H1 (cell line): ENCODE measurements around the gene CCDC88C. TPM values are rescaled to one million over a fixed set of nuclear protein-coding genes. Genes with fewer than 3 reads are reported as not detected.

Experiments
- CTCF ChIA-PET: fragments of 300-600 bp; sonication (Branson Sonifier 250); formaldehyde crosslinking; loops from one replicate; lab custom pipeline; 2021; ENCODE audit not compliant: partially characterized antibody; lab: Charles Lee
- POLR2A ChIA-PET: fragments of 300-600 bp; sonication (Branson Sonifier 250); formaldehyde crosslinking; loops from one replicate; lab custom pipeline; 2021; ENCODE audit warnings: inconsistent platforms; ENCODE audit not compliant: partially characterized antibody; lab: Charles Lee
- DNase-seq, 2 experiments: peaks; one replicate each; pipeline versions ENCODE4 v3.0.0 to v3.0.0-alpha.2; 2010 to 2022; ENCODE audit warnings: low spot score in 2 of 2, low read depth in 1 of 2, mixed read lengths in 1 of 2
- FAIRE-seq: peaks from 2 replicates; lab custom pipeline; 2011; peaks lifted over from hg19 to GRCh38; lab: Jason Lieb, UNC
- H2AFZ ChIP-seq: 2 replicates; pipeline ENCODE4 v1.8.1; 2012; ENCODE audit warnings: low read length, inconsistent platforms
- H2AK5ac ChIP-seq: 2 replicates; pipeline ENCODE4 v1.6.1; 2013; ENCODE audit warnings: low read depth, low read length
- H2BK120ac ChIP-seq: replicated peaks from 2 replicates; pipeline ENCODE3; 2013; ENCODE audit warnings: low read depth, low read length, inconsistent platforms
- H2BK12ac ChIP-seq: 2 replicates; pipeline ENCODE4 v1.6.1; 2013; ENCODE audit warnings: low read depth, low read length
- H2BK15ac ChIP-seq: 2 replicates; pipeline ENCODE4 v1.6.1; 2013; ENCODE audit warnings: low read length
- H2BK20ac ChIP-seq: 2 replicates; pipeline ENCODE4 v1.6.1; 2013; ENCODE audit warnings: low read length
- H2BK5ac ChIP-seq: 2 replicates; pipeline ENCODE4 v1.6.1; 2013; ENCODE audit warnings: low read depth, low read length
- H3K14ac ChIP-seq: 2 replicates; pipeline ENCODE4 v1.6.1; 2013; ENCODE audit warnings: inconsistent platforms; ENCODE audit not compliant: insufficient read length
- H3K18ac ChIP-seq: 2 replicates; pipeline ENCODE4 v1.6.1; 2013; ENCODE audit warnings: low read length; ENCODE audit errors: extremely low read depth
- H3K23ac ChIP-seq: 2 replicates; pipeline ENCODE4 v1.6.1; 2013; ENCODE audit warnings: inconsistent platforms; ENCODE audit not compliant: insufficient read length
- H3K23me2 ChIP-seq: 2 replicates; pipeline ENCODE4 v1.6.1; 2013; ENCODE audit warnings: low read depth, low read length
- H3K27ac ChIP-seq: 2 replicates; pipeline ENCODE4 v1.6.1; 2011; ENCODE audit warnings: low read depth, low read length, inconsistent platforms
- H3K27me3 ChIP-seq, 4 experiments: replicated peaks in 1 of 4; 1 replicate in 1 of 4; 2 replicates in 3 of 4; pipeline versions ENCODE4 v1.6.1 to v1.8.1; 2011 to 2013; ENCODE audit warnings: low read length in 3 of 4, mild to moderate bottlenecking in 3 of 4, inconsistent platforms in 2 of 4, mixed read lengths in 2 of 4, moderate library complexity in 1 of 4; ENCODE audit not compliant: control insufficient read depth in 3 of 4, insufficient read depth in 3 of 4; ENCODE audit errors: extremely low read depth in 1 of 4
- H3K36me3 ChIP-seq, 4 experiments: 2 replicates each; pipeline versions ENCODE4 v1.6.1 to v1.8.1; 2011 to 2013; ENCODE audit warnings: mild to moderate bottlenecking in 4 of 4, low read length in 3 of 4, moderate library complexity in 2 of 4, control low read depth in 1 of 4, inconsistent platforms in 1 of 4; ENCODE audit not compliant: insufficient read depth in 4 of 4, control insufficient read depth in 2 of 4
- H3K4ac ChIP-seq: replicated peaks from 2 replicates; pipeline ENCODE3; 2013; ENCODE audit warnings: low read length, low read depth, mixed read lengths, inconsistent platforms; ENCODE audit not compliant: insufficient read length
- H3K4me1 ChIP-seq, 4 experiments: replicated peaks in 1 of 4; 1 replicate in 1 of 4; 2 replicates in 3 of 4; pipeline versions ENCODE4 v1.6.1 to v1.8.1; 2011 to 2013; ENCODE audit warnings: low read length in 3 of 4, inconsistent platforms in 2 of 4, mixed read lengths in 1 of 4; ENCODE audit not compliant: insufficient read depth in 4 of 4, control insufficient read depth in 3 of 4
- H3K4me2 ChIP-seq, 2 experiments: 2 replicates each; pipeline versions ENCODE4 v1.6.1 to v1.8.1; 2011 to 2013; ENCODE audit warnings: low read depth in 2 of 2, low read length in 2 of 2, control low read depth in 1 of 2, inconsistent platforms in 1 of 2, mild to moderate bottlenecking in 1 of 2; ENCODE audit not compliant: insufficient read depth in 1 of 2
- H3K4me3 ChIP-seq, 4 experiments: fragments of 200-600, 300-600 bp in 1 of 4; sonication (generic), shearing (Covaris generic), sonication (Bioruptor Twin) in 1 of 4; 2 replicates each; pipeline versions ENCODE4 v1.5.1 to v1.8.1; 2011 to 2016; ENCODE audit warnings: low read length in 4 of 4, low read depth in 3 of 4, control low read depth in 2 of 4, inconsistent platforms in 2 of 4, mild to moderate bottlenecking in 2 of 4, mixed read lengths in 1 of 4, moderate library complexity in 1 of 4; ENCODE audit not compliant: insufficient read depth in 2 of 4; ENCODE audit errors: extremely low read depth in 1 of 4
- H3K56ac ChIP-seq: replicated peaks from 2 replicates; pipeline ENCODE3; 2013; ENCODE audit warnings: low read depth, mild to moderate bottlenecking, mixed read lengths, low read length, inconsistent platforms; ENCODE audit not compliant: insufficient read length
- H3K79me1 ChIP-seq: 2 replicates; pipeline ENCODE4 v1.6.1; 2013; ENCODE audit warnings: low read depth, low read length, control low read depth
- H3K79me2 ChIP-seq, 2 experiments: 2 replicates each; pipeline versions ENCODE4 v1.6.1 to v1.8.1; 2012 to 2013; ENCODE audit warnings: low read length in 2 of 2, mild to moderate bottlenecking in 2 of 2, inconsistent platforms in 1 of 2; ENCODE audit not compliant: insufficient read depth in 2 of 2, control insufficient read depth in 1 of 2
- H3K9ac ChIP-seq, 4 experiments: replicated peaks in 1 of 4; 1 replicate in 1 of 4; 2 replicates in 3 of 4; pipeline versions ENCODE4 v1.6.1 to v1.8.1; 2011 to 2013; ENCODE audit warnings: low read depth in 3 of 4, low read length in 3 of 4, control low read depth in 2 of 4, mild to moderate bottlenecking in 2 of 4, moderate library complexity in 2 of 4, inconsistent platforms in 1 of 4; ENCODE audit errors: extremely low read depth in 1 of 4
- H3K9me3 ChIP-seq, 2 experiments: 2 replicates each; pipeline versions ENCODE4 v1.6.1 to v1.8.1; 2012 to 2013; ENCODE audit warnings: mild to moderate bottlenecking in 2 of 2, moderate library complexity in 2 of 2, control low read depth in 1 of 2, inconsistent platforms in 1 of 2, low read depth in 1 of 2, low read length in 1 of 2, mixed read lengths in 1 of 2; ENCODE audit not compliant: insufficient read depth in 2 of 2
- H4K20me1 ChIP-seq, 2 experiments: replicated peaks in 1 of 2; 2 replicates each; pipeline versions ENCODE3 to v1.8.1; 2011 to 2013; ENCODE audit warnings: inconsistent platforms in 2 of 2, low read length in 2 of 2, mild to moderate bottlenecking in 1 of 2; ENCODE audit not compliant: insufficient read depth in 2 of 2, control insufficient read depth in 1 of 2
- H4K5ac ChIP-seq: 2 replicates; pipeline ENCODE4 v1.6.1; 2013; ENCODE audit warnings: low read length, low read depth, mixed read lengths, inconsistent platforms; ENCODE audit not compliant: insufficient read length
- H4K8ac ChIP-seq: 2 replicates; pipeline ENCODE4 v1.8.0; 2013; ENCODE audit warnings: mild to moderate bottlenecking, moderate library complexity, low read length, inconsistent platforms; ENCODE audit not compliant: insufficient read depth; ENCODE audit errors: extremely low read depth
- H4K91ac ChIP-seq: replicated peaks from 2 replicates; pipeline ENCODE3; 2013; ENCODE audit warnings: low read length, mixed read lengths, inconsistent platforms; ENCODE audit not compliant: insufficient read length
- E2F6 ChIP-seq: IDR thresholded peaks from 2 replicates; pipeline ENCODE4 v1.6.1; 2012; ENCODE audit warnings: inconsistent platforms
- NANOG ChIP-seq: IDR thresholded peaks from 2 replicates; pipeline ENCODE4 v1.6.1; 2011; ENCODE audit warnings: low read length, low read depth, mild to moderate bottlenecking, inconsistent platforms; ENCODE audit not compliant: insufficient read depth, poor library complexity, severe bottlenecking
- WGBS, 2 experiments: shearing (Covaris generic) in 1 of 2; methylation state at CpG; one replicate each; pipeline versions ENCODE4 v1.1.6 to v1.1.7; 2013 to 2015; ENCODE audit warnings: low lambda C conversion rate in 2 of 2, mixed read lengths in 2 of 2, inconsistent platforms in 1 of 2, low coverage in 1 of 2, missing lambda C conversion rate in 1 of 2; ENCODE audit not compliant: insufficient replicate concordance in 2 of 2, insufficient coverage in 1 of 2, insufficient read length in 1 of 2; ENCODE audit errors: extremely low coverage in 1 of 2, missing lambda C conversion rate in 1 of 2; 5-methylcytosine and 5-hydroxymethylcytosine counted together
- polyA plus RNA-seq, 7 experiments: library from polyadenylated mRNA; depleted of rRNA in 3 of 7; stranded (reverse) in 5 of 7; unstranded in 2 of 7; fragments of >200 nt in 5 of 7; fragments of 200-250 nt in 2 of 7; gene quantifications; 1 replicate in 5 of 7; 2 replicates in 1 of 7; 4 replicates in 1 of 7; pipeline versions ENCODE4 v1.2.1 to v1.2.3, GENCODE V29; 2011 to 2013; ENCODE audit warnings: missing spikeins in 2 of 7, mixed read lengths in 2 of 7
- total RNA-seq: library from RNA; stranded (reverse); fragmentation: NEBNext Ultra II Directional; extraction: Animal tissue kit (Norgen Biotek cat#: 25700); gene quantifications from 2 replicates; pipeline ENCODE4 v1.2.1, GENCODE V29; 2021

The CCDC88C gene
- total and polyA plus RNA-seq, 2 of the 8 experiments (the other 6 are each of a cell fraction or from before 2014, with no cell fraction given), result 10.3 to 57.7 TPM

GRCh38 chr14:91402771-91403600 is 14.6 kb downstream of the CCDC88C start:
- Histone ChIP-seq H3K23me2 (no peaks in the 10 kb centered on the region), H3K79me1 (peaks cover 26% of the 10 kb centered on the region), H3K9me3 (no peaks in the 10 kb centered on the region), H2BK12ac (0 out of 2 replicates have a peak overlapping the region, but pooled peaks have one; percentile 17), H2BK15ac (no peak overlapping the region), H2BK5ac (peak overlapping the region; percentile 24; the same call in 1 of the 2 replicates), H3K4me2 (no peak overlapping the region), H3K36me3 (peaks cover 0 to 4% (median 1%) of the 10 kb centered on the region in 4 experiments; a peak in 5 of 8 replicates), H2BK120ac (no peak overlapping the region), H4K8ac (no peak overlapping the region), H3K27me3 (no peaks in the 10 kb centered on the region), H3K79me2 (peaks cover 36 to 92% of the 10 kb centered on the region in 2 experiments), H3K9ac (no peak overlapping the region), H2BK20ac (no peak overlapping the region), H2AFZ (no peak overlapping the region)
- ChIA-PET CTCF (interaction anchor here (1.4 to 1.7 kb wide), 4 partner anchors 11 to 79 kb away, joined by 4 to 12 read pairs (median 5); no protein-coding TSS in a partner anchor), POLR2A (interaction anchor here (8.0 kb wide), 1 partner anchor 13 kb away, joined by 56 read pairs; the partner anchor contains the start of gene CCDC88C)
- DNase-seq, result no peak
- TF ChIP-seq E2F6 (peak; percentile 17; the same call in 1 of the 2 replicates), NANOG (no peak)
- TF ChIP-seq, all 59 proteins: peak for 1
- no peak overlapping the region for H3K18ac ChIP-seq
- no peak overlapping the region for H3K27ac ChIP-seq
- H4K20me1 ChIP-seq, result peaks cover 14 to 22% of the 10 kb centered on the region in 2 experiments
- no peak overlapping the region for H3K4me3 ChIP-seq
- 88% methylated on average over 18 of the region's 18 CpGs; no CpG with 5 or more reads in 1 of the 2 experiments for WGBS, 2 experiments
- FAIRE-seq, result no peak
- no peak overlapping the region for H3K56ac ChIP-seq
- no peak overlapping the region for H3K23ac ChIP-seq
- no peak overlapping the region; the same call in 1 of the 2 replicates for H2AK5ac ChIP-seq
- H4K5ac ChIP-seq, result no peak overlapping the region
- H3K4me1 ChIP-seq, result peaks cover 3 to 21% (median 12%) of the 10 kb centered on the region in 4 experiments; a peak in 6 of 7 replicates
- H3K14ac ChIP-seq, result no peak overlapping the region
- H3K4ac ChIP-seq, result no peak overlapping the region
- H4K91ac ChIP-seq, result no peak overlapping the region
